Effector CD4-positive, alpha-beta T cell (primary cell): ENCODE measurements around the gene DCHS1.
A peak's percentile ranks its signal among the peaks of the same experiment; 100 is the strongest.

ENCODE experiments used
- DNase-seq: peaks from one replicate; pipeline ENCODE4 v3.0.0-alpha.2; 2020

The DCHS1 gene

DNA sequence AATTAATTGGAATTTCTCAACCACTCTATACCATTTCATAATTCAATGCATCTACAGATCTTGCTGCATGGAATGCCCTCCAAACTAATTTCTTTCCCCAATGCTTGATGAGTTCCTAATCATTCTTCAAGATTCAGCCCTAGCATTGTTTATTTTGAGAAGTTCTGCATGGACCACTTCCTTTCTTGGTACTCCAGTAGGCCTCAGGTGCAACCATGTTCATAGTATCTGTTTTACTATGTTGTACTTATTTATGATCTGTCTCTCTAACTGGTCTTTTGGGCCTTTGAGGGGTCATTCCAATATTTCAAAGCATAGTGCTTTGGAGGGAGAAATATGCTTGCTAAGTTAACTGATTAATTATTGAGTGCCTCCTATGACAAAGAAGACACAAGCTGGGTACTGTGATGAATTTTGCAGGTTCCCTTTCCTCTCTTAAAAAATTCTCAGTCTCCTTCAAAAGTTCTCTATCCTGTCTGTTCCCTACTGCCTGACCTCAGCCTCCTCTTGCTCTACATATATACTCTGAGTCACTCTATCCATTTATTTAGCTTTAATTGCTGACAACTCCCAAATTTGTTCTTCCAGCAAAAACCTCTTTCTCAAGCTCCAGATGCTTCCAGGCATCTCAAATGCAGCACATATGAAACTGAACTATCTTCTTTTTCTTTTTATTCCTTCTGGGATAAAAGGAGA, 18.1 kb upstream of the DCHS1 start:
- no peak for DNase-seq

DNA sequence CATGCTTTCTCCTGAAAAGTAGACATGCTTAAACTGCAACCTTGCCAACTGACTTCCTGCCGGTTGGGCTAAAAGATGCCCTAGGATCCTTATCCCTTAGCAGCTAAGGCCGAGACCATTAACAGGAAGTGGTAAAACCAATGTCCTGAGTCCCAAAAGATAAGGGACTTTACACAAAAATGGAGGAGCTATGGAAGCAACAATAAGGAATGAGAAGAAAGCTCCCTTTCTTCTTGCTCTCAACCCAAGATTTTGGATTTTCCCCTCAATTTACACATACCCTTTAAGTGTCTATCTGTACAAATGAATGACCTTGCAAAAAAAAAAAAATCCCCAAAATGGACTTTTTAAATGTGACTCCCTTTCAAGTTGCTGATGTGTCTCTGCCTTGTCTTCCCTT, 16.4 kb upstream of the DCHS1 start:
- DNase-seq, result no peak

DNA sequence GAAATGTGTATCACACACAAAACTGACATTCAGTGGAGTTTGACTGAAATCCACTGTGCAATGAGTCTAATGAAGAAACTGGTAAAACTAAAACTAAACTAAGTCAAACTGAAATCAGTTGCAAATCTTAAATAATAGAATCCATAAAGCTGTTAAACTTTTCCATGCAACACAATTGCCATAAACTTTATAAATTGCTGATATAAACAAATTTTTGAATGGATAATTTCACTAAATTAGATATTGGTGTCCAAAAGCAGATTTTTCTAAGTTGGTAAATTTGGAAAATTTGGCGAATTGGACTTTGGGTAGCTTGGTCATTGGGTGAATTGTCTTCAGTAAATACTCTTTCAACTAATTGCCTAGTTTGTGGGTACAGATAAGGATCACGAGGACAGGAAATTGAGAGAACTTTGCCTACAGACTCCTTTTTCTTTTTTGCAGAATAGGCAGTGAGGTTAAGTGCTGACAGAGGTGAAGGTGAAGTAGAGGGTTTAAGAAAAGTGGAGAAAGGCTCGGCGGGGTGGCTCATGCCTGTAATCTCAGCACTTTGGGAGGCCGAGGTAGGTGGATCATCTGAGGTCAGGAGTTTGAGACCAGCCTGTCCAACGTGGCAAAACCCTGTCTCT, 14.7 kb upstream of the DCHS1 start:
- no peak for DNase-seq

DNA sequence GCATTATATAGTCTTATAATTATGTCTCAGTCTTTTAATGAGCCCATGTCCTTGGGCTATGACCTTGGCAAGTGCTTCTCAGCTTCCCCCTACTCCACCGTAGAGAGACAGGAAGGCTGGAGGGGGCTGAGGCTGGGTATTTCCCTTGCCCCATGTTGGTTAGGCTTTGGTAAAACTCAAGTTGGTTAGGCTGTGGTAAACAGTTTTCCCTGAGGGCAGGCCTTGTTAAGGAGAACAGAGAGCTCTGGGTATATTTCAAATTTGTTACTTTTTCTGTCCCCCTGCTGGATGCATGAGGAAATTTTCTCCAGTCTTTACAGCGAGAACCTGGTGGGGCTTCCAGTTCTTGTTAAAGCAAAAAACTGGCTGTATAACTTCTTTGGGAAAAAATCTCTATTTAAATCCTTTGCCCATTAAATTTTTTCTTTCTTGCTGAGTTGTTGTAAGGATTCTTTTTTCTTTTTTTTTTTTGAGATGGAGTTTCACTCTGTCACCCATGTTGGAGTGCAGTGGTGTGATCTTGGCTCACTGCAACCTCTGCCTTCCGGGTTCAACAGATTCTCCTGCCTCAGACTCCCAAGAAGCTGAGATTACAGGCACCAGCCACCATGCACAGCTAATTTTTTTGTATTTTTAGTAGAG, 12.2 kb upstream of the DCHS1 start:
- DNase-seq, result peak; percentile 23

DNA sequence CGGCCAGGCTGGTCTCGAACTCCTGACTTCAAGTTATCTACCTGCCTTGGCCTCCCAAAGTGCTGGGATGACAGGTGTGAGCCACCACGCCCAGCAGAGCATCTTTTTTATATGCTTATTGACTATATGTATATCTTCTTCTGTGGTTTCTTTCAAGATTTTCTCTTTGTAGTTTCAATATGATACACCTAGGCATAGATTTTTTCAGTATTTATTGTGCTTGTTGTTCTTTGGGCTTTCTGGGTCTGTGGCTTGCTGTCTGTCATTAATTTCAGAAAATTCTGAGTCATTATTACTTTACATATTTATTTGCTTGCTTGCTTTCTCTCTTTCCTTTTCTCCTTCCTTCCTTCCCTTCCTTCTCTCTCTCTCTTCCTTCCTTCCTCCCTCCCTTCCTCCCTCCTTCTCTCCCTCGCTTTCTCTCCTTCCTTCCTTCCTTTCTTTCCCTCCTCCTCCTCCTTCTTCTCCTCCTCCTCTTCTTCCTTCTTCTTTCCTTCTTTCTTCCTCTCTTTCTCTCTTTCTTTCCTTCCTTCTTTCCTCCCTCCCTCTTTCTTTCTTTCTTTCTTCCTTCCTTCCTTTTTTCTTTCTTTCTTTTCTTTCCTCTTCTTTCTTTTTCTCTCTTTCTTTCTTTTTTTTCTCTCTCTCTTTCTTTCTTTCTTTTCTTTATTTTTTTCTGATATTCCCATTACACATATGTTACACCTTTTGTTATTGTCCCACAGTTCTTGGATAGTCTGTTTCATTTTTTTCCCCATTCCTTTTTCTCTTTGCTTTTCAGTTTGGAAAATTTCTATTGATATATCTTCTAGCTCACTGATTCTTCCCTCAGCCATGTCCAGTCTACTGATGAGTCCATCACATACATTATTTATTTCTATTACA, 10.9 kb upstream of the DCHS1 start:
- no peak for DNase-seq

DNA sequence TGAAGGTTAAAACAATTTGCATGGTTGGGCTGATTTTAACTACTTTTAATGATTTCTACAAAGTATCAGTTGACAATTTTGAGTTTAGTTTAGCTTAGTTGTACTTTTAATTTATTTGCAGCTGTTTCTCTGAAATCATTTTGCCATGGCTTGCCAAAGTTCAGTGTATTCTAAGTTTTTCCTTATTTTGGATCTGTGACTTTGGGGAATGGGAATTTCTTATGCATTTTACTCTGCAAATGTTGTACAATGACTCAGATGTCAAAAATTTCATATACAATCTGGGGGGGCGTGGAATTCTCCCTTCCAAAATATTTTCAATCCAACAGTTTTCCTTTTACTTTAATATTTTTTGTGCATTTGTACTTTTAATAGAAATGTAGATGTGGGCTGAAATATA, 8.9 kb upstream of the DCHS1 start:
- no peak for DNase-seq

DNA sequence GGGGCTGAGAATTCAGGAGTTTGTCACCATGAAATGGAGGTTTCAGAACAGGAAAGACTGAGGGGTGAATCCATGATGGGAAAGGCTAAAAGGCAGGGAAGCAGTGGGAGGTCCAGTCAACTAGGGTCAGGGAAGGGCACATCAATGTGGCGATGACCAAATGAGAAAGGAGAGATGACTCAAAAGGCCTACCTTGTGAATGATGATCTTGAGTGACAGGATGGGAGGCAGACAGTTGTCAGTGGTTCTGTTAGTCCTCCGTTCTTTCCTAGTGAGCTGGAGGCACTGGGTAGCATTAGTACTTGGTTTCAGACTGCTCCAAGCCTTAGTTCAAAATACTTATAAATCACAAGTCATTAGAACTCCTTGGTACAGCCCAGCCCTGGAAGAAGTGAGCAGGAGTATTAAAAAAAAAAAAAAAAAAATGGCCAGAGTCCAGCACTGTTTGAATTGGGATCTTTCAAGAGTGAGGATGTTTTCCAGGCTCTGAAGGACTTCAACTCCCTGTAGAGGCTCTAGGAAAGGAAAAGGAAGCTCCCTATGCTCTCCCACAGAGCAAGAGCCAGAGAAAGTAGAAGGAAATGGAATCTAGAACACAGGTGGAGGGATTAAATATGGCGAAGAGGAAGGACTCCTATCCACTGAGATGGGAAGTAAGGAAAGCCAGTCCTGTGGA, 8.3 kb upstream of the DCHS1 start:
- DNase-seq, result no peak

DNA sequence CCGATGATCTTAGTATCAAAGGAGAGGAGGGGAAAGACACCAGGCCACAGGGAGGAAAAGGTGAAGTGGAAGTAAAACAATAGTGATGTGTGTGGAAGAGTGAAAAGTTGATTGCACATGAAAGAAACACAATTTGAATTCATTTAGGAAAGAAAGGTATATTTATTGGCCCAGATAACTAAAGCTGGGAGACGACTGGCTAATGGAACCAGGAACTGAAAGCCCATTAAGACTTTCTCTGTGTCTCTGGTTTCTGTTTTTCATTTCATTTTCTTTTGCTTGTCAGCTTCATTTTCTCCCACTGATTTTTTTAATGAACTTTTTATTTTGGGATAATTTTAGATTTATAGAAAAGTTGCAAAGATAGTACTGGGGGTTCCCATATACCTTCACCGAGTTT, 5.1 kb upstream of the DCHS1 start:
- no peak for DNase-seq

DNA sequence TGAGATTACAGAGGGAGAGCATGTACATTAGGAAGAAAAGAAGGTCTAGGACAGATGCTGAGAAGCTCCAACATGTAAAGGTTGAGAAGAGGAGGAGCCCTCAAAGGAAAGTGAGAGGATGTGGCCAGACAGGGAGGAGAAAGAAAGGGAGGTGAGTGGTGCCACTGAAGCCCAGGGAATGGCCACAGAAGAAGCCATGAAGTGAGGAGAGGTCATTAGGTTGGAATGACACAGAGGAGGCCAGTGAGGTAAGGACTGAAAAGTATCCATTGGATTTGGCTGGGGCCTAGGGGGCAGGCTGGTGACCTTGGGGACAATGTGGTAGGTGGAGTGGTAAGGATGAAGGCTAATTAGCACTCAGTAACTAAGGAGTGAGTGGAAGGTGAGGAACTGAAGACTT, 3.0 kb upstream of the DCHS1 start:
- no peak for DNase-seq

DNA sequence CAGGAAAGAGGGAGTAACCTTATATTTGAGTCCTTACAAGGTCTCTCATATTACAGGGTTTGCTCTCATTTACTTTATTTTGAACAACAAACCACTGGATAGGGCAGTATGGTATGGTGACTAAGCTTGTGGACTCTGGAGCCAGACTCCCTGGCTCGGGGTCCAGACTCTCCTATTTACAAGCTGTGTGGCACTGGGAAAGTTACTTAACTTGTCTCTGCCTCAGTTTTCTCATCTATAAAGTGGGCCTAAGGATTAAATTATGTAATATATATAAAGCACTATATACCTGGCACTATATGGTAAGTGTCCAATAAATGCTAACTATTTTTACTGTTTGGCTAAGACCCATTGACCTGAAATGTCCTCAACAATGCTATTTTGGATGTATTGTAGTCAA, 1.7 kb upstream of the DCHS1 start:
- no peak for DNase-seq

DNA sequence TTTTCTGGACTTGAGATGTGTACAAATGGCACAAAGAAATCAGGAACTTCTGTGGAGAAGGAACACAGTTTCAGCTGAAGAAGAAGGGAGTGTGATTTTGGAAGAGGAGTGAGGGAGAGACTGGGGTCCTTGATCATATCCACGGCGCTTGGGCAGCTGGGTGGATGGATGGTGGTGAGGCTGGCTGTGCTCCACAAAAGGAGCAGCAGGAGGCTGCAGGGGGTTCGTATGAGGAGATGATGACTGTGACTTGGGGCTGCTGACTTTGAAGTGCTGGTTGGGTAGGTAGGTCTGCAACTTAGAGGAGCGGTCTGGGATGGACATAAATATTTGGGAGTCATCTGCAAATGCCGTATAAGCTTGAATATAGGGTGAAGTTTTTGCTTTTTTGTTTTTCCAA, 1.3 kb upstream of the DCHS1 start:
- DNase-seq, result no peak

DNA sequence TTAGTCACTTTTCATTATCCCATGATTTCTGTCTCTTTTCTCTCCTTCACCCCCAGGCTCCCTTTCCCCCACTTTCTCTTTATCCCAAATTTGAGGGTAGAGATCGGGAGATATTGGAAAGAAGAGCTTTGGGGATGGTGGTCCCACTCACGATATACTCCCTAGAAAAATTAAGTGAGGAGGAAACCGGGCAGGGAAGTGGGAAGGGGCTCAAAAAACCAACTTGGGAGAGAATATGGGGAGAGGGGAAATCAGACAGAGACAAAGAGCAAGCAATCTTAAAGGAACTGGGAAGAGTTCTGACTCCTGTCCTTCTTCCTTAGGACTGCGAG, 941 bp upstream of the DCHS1 start:
- DNase-seq, result no peak

DNA sequence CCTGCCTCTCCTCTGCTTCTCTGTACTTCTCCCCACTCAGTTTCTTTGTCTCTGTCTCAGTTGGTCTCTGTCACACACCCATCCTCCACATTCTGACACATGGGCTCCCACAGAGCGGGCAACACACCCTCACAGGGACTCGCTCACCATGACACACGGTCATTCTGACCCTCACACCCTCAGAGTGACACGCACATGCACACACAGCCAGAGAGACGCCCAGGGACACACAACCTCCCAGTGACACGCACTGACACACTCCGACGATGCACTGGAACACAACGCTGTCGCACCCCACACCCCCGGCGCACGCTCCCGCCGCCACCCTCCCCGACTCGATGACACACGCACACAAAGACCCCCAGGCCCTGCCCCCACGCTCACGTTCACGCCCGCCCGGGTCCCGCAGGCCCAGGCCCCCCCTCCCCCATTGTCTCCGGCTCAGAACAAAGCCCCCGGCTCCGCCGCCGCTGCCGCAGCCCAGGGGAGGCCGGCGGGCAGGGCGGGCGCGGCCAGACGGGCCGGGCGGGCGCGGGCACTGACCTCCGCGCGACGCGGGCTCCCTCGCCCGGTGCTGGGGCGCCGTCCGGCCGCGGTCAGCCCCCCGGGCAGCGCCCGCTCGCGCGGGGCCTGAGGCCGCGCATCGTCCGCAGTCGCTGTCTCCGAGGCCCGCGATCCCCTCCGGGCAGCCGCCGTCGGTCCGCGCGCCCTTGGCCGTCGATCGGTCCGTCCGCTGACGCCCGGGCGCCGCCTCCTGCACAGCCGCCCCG, 404 bp downstream of the DCHS1 start:
- DNase-seq, result no peak

DNA sequence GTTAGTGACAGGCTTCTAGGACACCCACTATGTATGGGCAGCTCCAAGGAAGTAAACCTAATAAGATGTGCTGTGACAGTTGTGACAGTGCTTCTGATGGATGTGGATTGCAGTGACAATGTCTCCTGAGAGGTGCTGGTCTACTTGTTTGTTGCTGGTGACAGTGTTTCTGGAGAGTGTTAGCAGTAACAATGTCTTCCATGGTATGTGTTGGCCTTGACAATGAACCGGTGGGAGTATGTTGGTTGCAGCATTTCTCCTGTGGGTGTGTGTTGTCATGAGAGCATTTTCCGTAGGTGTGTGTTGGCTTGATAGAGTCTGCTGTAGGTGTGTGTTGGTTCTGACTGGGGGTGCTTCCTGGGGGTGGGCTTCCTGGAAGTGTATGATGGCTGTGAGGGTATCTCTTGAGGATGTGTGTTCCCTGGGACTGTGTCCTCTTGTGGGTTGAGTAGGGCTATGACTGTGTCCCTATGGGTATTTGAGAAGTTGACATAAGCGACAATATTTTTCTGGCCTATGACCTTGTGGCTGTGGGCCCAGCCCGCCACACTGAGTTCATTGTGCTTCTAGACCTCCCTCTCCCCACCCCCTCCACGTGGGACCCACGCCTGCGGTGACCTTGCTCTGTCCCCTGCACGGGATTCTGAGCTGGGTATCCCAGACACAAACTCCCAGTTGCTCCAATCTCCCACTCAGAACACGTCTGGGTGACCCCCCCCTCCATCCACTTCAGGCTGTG, 1.2 kb downstream of the DCHS1 start:
- no peak for DNase-seq

DNA sequence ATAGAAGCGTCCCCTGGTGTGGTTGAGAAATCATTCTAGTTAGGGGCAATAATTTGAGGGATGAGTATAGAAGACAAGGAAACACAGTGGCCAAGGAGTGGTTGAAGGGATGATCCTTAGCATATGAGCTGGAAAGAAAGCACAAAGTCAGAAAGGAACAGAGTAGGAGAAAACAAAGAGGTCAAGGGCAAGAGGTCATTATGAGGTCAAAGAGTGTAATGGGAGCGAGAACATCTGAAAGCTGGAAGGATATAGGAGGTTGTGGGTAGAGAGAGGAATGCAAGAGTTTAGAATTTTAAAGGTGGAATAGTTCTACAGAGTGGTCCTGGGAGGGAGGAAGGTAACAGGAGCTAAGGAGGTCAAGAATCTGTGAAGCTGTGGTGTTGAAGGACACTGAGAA, 2.0 kb downstream of the DCHS1 start:
- DNase-seq, result no peak

DNA sequence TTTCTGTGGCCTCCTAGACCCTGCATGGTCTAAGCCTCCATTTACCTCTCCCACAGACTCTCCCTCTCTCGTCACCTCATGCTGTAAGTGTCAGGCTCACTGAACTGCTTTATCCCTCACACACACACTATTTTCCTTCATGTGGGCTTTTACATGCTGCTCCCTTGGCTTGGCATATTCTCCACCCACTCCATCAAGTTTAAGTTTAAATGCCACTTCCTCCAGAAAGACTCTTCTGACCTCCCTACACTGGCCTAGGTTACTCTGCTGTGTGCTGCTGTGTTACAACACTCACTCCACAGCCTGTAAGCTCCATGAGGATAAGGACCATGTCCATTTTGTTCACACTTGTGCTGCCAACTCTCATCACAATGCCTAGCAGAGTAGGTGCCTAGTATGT, 2.5 kb downstream of the DCHS1 start:
- no peak for DNase-seq

DNA sequence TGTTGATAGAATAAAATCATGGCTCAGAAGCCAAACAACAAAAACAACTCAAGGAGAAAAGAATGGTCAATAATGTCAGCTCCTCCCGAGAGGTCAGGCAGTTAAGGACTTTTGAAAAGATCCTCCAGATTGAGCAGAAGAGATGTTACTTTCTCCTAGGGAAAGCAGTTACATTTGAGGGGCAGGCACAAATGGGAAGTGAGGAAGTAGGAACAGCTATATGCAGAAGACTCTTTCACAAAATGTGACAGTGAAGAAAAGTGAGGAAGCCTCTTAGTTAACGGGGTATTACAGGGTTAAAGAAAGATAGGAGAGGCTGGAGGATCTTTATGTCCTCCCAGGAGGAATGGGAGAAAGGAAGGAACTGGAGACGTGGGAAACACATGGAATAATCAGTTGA, 3.4 kb downstream of the DCHS1 start:
- DNase-seq, result no peak

DNA sequence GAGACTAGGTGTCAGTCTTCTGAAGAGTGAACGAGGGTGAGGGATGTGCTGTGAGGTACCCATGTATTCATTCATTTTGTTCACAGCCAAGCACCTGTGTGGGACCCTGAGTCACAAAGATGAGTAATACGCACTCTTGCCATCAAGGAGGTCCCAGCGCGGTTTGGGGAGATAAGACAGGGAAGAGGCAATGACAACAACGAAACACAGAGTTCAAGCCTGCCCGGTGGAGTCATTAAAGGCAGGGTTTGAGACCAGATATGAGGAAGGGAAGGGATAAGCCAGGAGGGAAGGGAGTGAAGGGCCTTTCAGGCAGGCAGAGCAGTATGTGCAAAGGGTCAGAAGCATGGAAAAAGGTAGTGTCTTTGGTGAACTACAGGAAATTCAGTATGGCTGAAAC, 4.6 kb downstream of the DCHS1 start:
- no peak for DNase-seq

DNA sequence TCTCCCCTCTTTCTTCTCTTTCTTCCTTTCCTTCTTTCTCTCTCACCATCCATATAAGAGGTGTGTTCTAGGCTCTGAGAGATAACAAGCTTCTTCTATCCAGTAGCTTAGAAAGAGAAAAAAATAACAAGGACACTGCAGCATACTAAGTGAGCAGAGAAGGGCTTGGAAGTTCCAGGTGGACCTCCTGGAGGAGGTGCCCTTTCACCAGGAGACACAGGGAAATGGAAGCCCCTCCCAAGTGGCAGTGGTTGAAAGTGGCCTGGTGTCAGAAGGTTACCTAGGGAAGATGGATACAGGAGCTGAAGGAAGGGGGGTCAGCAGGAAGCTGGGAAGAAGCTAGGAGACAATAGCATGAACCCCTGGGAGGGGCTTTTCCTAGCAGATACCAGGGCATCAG, 5.5 kb downstream of the DCHS1 start:
- no peak for DNase-seq

DNA sequence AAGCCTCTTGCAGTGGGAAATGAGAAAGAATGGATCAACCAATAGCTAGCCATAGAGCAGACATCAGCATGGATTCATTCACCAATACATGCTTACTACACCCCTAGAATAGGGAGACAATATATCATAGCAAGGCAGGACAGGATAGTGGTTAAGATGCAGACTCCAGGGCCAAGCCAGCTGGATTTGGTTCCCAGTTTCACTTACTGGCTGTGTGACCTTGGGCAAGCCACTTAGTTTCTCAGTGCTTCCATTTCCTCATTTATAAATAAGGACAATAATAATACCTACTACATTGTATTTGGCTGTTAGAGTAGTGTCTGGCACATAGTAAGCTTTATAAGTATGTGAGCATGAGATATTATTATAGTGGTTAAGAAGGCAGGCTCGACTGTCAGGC, 7.1 kb downstream of the DCHS1 start:
- DNase-seq, result no peak

DNA sequence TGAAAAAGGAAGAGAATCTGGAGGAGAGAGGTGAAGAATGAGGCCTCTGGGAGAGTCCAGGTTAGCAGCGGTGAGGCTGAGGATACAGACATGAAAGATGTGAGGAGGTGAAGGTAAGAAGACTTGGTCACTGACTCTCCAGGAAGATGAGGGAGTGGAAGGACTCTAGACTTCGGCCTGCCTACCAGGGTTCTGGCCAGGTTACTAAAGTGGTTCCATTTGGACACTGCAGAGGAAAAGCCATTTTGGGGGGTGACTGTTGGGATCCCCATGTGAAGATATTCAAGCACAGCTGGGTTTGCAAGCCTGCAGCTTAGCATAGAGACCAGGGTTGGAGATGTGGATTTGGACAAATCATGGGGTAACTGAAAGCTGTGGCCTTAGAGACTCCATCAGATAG, 7.8 kb downstream of the DCHS1 start:
- no peak for DNase-seq
